NAMALWA (cell line): Measurements from ENCODE around the gene SMARCC1.

Experiments
- DNase-seq: peaks from one replicate; pipeline ENCODE4 v3.0.0-alpha.2; 2015; ENCODE audit warnings: low spot score

Gene SMARCC1

DNA sequence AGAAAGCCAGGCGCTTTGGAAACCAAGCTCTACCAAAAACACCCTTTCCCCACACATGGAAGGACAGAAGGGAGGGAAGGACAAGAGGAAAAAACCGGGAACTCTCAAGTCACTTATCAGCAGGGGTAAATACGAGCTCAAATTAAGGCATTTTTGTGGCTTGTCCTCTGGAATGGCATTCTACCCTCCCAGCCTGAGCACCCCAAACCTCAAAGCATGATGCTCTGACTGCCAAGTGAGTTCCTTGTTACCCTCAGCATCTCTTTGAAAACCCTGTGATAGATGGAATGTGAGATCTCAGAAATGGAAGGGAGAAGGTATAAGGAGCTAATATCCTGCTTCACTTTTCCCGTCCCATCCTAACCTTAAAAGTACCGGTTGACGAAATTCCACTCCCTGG lies 194.9 kb downstream of the SMARCC1 start:
- DNase-seq = no peak

DNA sequence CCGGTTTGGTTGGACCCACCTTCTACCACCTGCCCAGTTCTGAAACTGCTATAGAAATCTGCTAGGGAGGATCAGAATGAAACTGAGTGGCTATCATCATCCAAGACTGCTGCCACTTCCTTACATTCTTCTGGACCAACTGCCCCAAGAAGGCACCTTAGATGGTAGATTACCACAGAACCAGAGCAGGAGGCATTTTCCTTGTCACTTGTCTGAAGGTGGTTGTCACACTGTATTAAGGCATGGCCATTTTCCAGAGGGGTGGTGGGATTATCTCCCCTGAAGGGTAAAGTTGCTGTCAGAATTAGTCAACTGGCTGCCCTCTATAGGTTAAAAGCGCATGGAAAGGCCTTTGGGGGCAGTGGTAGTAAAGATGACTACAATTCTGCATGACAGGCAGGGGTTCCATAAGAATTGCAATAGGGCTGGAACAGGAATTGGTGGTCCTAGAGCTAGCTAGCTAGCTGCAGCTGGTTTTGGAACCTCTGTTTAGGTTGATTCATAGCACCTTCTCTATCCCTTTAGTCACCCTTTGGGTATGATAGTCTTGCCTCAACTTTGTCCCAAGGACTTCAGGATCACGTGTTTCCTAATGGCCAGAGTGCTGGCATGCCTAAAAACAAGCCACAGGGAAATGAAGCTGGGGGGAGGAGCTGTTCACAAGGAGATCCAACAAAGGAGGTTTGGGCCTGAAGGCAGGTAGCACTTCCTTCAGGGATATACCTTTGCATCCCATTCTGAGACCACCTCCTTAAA lies 198.2 kb downstream of the SMARCC1 start:
- DNase-seq = no peak

DNA sequence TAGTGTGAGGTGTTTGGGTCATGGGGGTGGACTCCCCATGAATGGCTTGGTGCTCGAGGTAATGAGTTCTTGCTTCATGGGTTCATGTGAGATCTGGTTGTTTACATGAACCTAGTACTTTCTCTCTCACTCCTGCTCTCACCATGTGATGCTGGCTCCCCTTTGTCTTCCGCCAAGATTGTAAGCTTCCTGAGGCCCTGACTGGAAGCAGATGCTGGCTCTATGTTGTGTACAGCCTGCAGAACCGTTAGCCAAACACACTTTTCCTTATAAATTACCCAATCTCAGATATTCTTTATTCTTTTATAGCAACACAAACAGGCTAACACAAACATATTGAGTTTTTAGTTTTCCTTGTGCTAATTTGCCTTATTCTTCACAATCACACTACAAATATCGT lies 199.9 kb downstream of the SMARCC1 start:
- DNase-seq = no peak

DNA sequence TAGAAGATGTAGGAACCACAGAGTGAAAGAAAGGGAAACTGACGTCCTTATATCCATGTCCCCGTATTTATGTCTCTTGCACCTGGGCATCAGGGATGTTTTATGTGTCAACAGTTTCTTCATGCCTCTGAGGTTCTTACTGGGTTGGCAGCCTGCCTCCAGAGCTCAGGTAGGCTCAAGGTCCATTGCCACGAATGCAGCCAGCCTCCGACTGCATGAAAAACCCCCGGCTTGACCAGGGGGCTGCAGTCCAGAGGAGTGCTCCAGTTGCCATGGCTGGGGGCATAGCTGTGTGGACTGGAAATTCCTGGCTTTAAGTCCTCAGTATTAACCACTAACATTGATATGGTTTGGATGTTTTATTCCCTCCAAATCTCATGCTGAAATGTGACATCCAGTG lies 200.3 kb downstream of the SMARCC1 start:
- no peak for DNase-seq

DNA sequence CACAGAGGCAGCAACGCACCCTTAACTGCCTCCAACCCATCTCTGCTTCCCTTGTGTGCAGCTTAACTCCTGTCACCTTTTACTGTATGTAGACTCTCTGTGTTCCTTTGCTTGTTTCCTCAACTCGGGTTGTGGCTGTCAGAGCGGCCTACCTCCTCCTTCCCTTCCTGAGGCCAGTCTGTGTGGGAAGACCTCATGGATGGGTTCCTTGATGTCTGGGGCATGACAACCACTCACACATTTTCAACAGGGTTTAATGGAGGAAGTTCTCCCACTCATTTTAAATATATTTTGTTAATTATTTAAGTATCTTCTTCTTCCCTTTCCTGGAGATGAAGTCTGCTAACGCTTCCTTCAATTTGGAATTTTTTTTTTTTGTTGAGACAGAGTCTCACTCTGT lies 201.2 kb downstream of the SMARCC1 start:
- no peak for DNase-seq

DNA sequence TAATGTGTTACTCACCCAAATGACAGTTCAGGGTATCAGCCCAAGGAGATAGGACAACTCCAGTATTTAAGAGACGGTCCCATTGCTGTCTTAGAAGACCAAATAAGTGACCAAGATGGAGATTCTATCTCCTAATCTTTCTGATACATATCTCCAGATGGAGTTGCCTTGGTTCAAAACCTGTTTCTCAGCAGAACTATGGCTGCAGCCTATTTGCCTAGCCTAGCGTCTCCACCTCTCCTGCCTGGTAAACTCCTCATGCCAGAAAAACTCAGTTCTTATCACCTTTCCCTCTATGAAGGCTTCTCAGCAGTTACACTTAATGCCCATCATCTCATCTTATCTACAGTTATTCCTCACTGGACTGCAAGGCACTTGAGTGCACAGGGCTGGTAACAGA lies 201.8 kb downstream of the SMARCC1 start:
- no peak for DNase-seq

DNA sequence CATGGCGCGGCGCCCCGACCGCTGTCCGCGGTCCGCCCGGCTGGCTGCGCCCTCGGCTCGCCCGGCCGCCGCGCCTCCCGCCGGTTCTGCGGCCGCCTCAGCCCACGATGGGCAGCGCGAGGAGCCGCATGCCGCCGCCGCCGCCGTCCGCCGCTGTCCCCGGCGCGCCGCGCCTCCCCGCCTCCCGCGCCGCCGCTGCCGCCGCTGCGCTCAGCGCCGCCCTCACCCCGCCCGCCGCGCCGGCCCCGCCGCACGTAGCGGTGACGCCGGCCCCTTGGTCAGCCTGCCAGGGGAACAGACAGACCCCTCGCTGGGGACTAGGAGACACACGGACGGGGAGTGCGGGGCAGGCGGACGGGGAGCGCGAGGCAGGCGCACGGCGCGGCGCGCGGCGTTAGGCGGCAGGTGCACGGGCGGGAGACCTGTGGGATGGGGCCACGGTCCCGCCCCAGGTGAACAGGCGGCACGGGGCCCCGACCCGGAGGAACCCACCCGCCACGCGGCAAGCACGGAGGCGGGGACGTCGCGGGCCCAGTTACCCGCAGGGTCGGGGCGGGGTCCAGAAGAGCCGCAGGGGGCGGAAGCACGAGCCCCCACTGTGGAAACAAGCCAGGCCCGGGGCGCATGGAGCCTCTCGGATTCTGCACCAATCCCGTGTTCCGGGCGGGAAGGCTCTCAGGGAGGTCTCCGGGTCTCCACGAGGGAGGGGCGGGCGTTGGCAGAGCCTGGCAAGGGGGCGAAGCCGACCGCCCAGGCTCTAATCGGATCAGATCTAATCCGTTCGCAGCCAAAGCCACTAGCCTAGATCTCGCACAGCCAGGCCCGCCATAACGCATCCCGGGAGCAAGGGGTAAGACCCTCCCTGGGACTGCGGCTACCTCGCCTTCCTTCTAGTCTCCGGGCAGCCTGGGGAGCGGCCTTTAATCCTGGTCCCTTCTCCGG lies 202.7 kb downstream of the SMARCC1 start, which contains the start of gene CSPG5:
Gene CSPG5, minus strand, starts transcription at position 175 of the 942 bp plus-strand sequence. Its CDS starts 172 bp downstream, at position 3.
- no peak for DNase-seq

DNA sequence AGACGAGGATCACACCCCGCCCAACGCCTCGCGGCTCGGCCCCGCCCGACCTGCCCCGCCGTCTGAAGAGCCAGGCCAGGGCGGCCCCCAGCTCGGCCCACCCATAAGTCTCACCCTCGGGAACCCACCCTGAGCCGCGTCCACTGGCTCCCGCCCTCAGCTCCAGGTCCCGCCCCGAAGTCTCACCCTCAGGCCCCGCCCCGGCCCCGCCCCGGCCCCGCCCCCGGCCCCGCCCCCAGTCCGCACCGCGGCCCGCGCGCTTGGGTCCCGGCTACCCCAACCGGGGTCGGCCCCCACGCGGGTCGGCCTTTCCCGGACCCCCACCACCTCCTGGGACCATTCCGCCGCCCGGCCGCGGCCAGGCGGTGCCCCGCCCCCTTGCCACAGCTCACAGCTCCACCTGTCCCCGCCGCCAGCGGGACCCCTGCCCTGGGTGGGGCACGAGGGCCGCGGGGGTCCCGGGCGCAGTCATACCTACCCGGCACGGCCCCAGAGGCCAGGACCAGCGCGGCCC lies 203.5 kb downstream of the SMARCC1 start:
- DNase-seq = no peak

DNA sequence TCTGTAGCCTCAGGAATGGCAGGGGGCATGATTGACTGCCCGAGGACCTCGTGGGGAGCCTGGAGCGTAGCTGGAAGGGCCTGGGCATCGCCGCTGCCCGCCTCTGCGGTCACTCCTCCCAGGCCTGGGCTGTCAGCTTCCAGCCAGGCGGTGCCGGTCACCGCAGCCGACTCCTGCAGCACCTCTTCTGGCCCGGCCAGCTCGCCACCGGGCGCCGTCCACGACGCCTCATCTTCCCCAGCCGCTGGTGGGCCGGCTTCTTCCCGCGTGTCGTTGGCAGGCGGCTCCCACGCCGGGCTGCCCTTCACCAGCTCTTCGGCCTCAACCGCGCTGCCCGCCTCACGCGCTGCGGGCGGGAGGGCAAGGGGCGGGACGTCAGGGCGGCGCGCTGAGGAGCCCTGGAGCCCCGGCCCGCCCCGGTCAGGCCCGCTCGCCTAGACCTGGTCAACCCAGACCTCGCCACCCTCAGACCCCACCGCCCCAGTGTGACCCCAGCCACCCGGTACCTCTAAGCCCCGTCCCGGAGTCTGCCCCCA lies 204.0 kb downstream of the SMARCC1 start:
- DNase-seq = no peak

DNA sequence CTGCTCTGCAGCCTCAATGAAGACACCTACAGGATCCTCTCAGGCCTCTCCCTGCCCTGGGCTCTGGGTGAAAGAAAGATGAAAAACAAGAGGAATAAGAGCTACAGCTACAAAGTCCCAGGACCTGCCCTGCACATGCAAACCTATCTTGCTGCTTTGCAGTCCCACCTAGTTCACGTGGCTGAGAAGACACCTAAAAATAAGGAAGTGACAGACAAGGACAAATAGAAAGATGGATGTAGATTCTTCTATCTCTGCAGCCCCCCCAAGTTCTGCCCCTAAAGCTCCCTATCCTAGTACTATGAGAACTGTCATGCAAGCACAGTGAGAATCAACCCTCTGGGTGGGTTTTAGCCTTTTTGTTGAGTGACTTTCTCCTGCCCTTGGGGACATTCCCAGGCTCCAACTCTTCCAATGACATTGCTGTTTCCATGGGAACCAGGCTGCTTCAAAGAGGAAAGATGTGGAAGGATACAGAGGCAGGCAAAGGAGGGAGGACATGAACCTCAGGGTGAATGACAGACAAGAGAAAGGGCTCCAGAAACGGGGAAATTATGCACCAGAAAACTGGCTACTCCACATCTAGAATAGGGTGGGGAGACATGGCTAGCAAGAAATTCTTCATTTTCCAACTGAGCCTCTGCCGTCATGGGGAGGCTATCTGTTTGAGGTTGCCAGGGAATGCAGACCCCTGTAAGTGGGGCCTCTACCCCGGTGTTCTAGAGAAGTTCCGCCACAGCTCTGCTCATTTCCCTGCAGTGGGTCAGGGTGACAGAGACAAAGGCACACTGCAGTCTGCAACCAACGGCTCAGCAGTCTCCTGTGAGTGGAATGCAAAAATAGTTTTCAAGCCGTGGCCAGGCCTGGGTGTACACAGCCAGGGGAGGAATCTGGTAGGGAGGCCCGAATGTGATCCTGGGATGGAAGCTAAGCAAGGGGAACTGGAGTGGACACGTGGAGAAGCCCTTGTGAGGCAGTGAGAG lies 208.2 kb downstream of the SMARCC1 start:
- no peak for DNase-seq

DNA sequence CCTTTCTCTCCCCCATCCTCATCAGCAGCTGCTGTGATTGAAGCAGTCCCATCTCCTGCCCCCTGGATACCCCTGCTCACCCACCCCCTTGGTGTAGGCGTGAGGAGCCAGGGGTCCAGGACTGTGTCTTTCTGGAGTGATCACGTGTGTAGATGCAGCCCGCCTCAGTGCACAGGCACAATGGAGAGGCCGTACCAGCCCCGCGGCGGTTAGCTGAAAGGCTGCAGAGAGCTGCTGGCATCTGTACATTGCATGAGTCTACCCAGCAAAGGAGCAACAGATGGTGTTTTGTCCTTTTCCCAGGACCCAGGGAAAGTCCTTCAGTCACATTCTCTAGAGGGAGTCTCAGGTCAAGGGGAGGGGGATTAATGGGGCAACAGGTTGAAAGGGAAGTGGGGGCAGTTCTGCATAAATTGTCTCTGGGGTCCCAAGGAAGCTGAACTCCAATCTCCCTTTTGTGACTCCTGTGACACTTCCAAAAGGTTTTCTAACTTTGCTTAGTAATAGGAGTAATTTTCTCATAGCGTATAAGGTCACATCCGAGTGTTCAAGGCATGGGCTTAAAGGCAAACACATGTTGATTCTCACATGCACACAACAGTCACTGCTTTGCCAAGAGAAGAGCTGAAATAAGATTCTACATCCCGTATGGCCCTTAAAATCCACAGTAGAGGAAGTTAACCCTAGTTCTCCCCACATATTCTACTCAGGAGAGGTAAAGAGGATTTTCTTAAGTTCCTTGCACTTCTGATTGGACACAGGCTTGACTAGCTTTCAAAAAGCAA lies 210.1 kb downstream of the SMARCC1 start:
- no peak for DNase-seq

DNA sequence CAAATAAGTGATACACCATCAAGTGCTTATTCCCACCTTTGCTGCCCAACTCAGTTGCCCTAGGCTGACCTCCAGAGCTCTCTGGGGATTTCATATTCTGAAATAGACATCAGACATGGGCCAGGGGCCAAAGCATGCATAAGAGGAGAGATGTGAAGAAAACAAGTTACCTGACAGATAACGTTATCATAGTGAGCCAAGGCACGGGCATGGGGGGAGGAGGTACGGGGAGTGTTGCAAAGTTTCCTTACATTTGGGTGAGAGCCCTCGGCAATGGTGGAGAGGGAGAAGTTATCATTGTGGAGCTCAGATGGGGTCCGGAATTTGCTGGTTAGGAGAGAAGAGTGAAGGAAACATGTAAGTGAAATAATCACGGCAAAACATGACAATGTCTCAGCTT lies 212.8 kb downstream of the SMARCC1 start:
- no peak for DNase-seq

DNA sequence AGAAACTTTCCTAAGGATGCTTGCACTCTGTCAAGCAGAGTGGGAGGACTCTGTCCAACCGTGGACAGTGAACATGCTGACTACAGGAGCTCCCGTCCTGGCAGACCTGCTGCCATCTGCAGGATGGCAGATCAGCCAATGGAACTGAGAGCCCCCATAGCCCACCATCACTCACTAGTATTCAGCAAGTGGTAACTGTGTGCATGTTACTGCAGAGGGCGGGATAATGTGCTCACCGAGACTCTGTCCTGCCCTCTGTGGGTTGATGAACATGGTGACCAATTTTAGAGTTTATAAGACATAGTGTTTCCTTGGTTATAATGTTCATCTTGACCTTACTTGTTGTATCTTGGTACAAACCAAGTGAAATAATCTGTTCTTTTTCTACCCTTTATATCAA lies 214.5 kb downstream of the SMARCC1 start:
- no peak for DNase-seq

DNA sequence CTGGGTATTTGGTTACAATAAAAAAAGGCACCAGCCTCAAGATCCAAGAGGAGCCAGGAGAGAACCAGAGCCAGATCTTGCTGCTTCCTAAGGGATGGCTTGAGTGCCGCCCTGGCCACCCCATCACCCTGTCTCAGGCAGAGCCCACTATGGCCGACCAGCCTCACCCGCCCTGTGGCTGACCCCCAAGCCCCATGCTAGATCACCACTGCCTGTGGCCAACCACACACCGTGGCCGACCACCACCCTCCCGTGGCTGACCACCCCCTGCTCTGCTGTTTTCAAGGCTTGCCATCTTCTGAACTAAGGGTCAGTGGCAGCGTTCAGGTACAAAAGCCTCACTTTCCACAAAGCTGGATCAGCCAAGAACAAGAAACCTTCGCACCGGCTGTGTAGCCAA lies 215.0 kb downstream of the SMARCC1 start:
- no peak for DNase-seq

DNA sequence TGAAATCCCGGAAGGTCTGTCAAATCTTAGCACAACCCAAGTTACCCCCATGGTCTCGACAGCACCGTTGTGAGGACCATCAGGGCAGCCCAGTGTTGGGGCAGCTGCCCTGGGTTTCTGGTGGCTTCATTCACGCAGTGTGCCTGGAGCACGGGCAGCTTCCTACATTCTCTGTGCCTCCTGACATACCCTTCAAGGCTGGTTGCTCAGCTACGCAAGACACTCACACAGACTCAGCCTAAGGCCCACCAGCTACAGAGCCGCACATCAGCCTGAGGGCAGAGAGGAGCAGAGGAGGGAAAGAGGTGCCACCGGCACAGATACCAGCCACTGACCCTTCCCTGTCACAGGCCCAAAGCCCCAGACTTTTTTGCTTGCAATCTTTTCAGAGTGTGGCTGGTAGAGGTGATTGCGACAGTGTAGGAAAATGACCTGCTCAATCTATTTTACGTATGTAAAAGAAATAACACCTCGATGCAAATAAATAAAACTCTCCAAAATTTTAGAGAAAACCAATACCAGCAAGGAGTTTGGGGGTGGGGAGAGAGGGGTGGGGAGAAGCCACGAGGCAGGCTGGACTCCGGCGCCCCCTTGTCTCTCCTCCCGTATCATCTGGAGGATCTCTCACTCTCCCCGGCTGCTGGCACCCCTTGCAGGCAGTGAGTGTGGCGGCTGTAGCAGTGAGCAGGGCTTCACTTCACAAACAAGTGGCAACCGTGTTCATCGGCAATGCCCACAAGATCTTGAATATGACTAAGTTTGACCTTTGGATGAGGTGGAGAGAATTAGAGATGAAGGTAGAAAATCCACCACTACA lies 215.8 kb downstream of the SMARCC1 start:
- no peak for DNase-seq

DNA sequence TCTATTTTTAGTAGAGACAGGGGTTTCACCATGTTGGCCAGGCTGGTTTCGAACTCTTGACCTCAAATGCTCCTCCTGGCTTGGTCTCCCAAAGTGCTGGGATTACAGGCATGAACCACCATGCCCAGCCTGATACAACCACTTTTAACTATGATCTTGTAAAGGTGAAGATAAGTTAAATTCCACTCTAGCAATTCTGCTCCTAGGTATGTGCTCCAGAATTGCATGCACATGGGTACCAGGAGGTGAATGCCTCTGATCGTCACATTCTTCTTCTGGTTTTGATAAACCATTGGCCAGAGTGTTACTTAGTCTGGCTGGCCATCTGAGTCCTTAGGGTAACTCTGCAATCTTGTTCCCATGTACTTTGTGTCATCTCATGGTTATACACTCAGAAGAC lies 225.3 kb downstream of the SMARCC1 start:
- no peak for DNase-seq

DNA sequence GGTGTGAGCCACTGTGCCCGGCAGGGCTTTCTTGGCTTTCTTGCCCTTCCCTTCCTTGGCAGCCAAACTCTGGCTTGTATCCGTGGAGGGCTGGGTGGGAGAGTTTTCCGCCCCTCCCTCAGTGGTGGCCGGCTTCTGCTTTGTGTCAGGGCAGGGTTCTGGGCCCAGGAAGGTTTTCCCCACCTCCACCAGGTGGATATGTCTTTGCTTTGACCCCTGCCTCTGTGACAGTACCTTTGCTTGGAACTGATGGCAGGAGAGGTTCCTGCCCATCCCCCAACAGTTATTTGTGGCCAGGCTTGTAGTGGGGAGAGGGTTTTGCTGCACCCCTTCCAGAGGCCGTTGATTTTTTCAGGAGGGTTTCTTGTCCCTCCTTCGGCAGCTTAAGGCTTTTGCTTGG lies 227.4 kb downstream of the SMARCC1 start:
- DNase-seq = no peak

DNA sequence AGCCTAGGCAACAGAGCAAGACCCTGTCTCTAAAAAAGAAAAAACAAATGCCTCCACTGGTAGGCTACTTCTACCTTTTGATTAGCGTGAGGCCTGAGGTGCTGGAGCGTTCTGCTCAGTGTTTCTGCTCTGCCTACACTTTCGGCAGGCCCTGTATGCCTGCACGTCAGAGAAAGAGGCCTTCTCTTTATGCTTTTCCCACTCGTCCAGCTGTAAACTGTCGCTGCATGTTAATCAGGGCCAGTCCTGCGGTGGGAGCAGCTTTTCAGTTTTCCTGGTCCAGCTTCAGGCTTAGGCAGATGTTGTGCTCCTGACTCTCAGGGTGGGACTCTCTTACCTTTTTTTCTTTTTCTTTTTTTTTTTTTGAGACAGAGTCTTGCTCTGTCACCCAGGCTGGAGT lies 228.3 kb downstream of the SMARCC1 start:
- no peak for DNase-seq

DNA sequence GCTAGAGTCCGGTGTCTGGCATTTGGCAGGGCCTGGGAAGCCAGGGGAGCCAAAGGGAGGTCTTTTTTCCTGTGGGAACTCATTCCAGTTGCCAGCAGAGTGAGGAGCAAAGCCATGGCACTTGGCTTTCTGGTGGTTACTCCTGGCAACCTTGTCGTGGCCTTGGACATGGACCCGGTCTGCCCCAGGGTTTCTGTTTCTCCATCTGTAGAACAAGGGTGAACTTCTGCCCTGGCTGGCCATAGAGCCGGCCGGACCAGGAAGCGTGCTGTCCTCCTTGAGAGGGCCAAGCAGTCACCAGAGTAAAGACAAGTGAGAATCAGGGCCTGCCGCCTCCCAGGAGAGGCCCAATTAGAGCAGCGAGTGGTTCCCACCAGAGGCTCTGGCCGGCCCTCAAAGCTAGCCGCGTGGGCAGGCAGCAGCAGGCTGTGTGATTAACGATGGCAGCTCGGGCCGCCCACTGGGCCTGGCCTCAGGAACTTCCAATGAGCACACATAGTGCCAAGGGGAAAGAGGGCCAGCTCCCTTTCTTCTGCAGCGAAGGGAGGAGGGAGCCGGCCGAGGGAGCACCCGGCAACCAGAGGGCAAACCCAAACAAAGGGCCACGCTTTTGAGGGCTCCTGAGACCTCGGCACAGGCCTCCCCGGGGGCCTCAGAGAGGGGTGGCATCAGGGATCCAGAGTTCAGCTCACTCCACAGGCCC lies 239.1 kb downstream of the SMARCC1 start:
- no peak for DNase-seq
